HCT116 (cell line): ENCODE results near the gene CD84. TPM values are rescaled to one million over a fixed set of nuclear protein-coding genes. Genes with fewer than 3 reads are reported as not detected.
"Not testable (repeated sequence)": the region's sequence is repeated elsewhere in the genome, so short reads cannot be mapped to it uniquely, and the experiment has no call there.

Experiments used
- ATAC-seq: fragments of 200-7000 bp; cut with Tn5 transposase; 2 replicates; pipeline ENCODE4 v1.9.1; 2020; ENCODE audit warnings: mild to moderate bottlenecking, moderate library complexity
- BruUV-seq: library from RNA; stranded (reverse); fragments of 400-500 nt; replicated peaks from 2 replicates; lab custom pipeline; 2021; lab: Mats Ljungman, UMichigan
- CTCF ChIA-PET: fragments of 300-600 bp; sonication (Branson Sonifier 250); formaldehyde crosslinking; loops from one replicate; lab custom pipeline; 2021; ENCODE audit warnings: antibody characterized with exemption; lab: Charles Lee
- POLR2A ChIA-PET: fragments of 300-600, 350-600 bp; sonication (Branson Sonifier 250); formaldehyde crosslinking; loops from one replicate; lab custom pipeline; 2021; ENCODE audit warnings: antibody characterized with exemption; lab: Charles Lee
- RAD21 ChIA-PET, 2 experiments: fragments of 300-600 bp; sonication (Branson Sonifier 250); formaldehyde crosslinking; loops; one replicate each; lab custom pipeline; 2023; ENCODE audit warnings: low total read pairs in 2 of 2; ENCODE audit not compliant: uncharacterized antibody in 2 of 2, unreplicated experiment in 2 of 2, low non-redundant PET in 1 of 2; lab: Charles Lee
- DNase-seq: peaks from one replicate; pipeline ENCODE4 v3.0.0-alpha.2; 2010; ENCODE audit warnings: low read depth, low spot score
- H2AFZ ChIP-seq: fragments of 200-600 bp; shearing (Covaris generic), sonication (generic); 2 replicates; pipeline ENCODE4 v1.6.1; 2017; ENCODE audit warnings: low read depth, mixed run types, mixed read lengths, antibody characterized with exemption, low read length; ENCODE audit not compliant: poor library complexity, severe bottlenecking
- H3K27ac ChIP-seq: 2 replicates; pipeline ENCODE4 v1.5.1; 2012; ENCODE audit warnings: low read depth, low read length
- H3K27me3 ChIP-seq: fragments of 200-600 bp; sonication (generic); 2 replicates; pipeline ENCODE4 v1.6.1; 2016; ENCODE audit warnings: mixed run types, low read length, mixed read lengths; ENCODE audit not compliant: insufficient read depth
- H3K36me3 ChIP-seq, 2 experiments: fragments of 200-500 bp in 1 of 2; fragments of 200-600 bp in 1 of 2; sonication (Bioruptor generic) in 1 of 2; sonication (generic) in 1 of 2; 2 replicates each; pipeline versions ENCODE4 v1.5.1 to v1.6.1; 2014 to 2016; ENCODE audit warnings: low read length in 2 of 2, inconsistent platforms in 1 of 2, mixed read lengths in 1 of 2, mixed run types in 1 of 2; ENCODE audit not compliant: insufficient read depth in 2 of 2, control insufficient read depth in 1 of 2
- H3K4me1 ChIP-seq, 2 experiments: fragments of 200-600 bp in 1 of 2; sonication (generic) in 1 of 2; 2 replicates each; pipeline versions ENCODE4 v1.5.1 to v1.6.1; 2012 to 2017; ENCODE audit warnings: low read length in 2 of 2, inconsistent platforms in 1 of 2, mild to moderate bottlenecking in 1 of 2, mixed read lengths in 1 of 2, mixed run types in 1 of 2, moderate library complexity in 1 of 2; ENCODE audit not compliant: insufficient read depth in 2 of 2, control insufficient read depth in 1 of 2
- H3K4me2 ChIP-seq: fragments of 200-600 bp; sonication (generic); 2 replicates; pipeline ENCODE4 v1.6.1; 2017; ENCODE audit warnings: mixed run types, low read length, mixed read lengths
- H3K4me3 ChIP-seq, 2 experiments: fragments of 200-600 bp in 1 of 2; sonication (generic) in 1 of 2; replicated peaks in 1 of 2; 2 replicates each; pipeline ENCODE4 v1.5.1; 2011 to 2016; ENCODE audit warnings: low read length in 2 of 2, control low read depth in 1 of 2, low read depth in 1 of 2, mild to moderate bottlenecking in 1 of 2, mixed read lengths in 1 of 2, mixed run types in 1 of 2
- H3K79me2 ChIP-seq: fragments of 200-600 bp; sonication (generic); 2 replicates; pipeline ENCODE4 v1.6.1; 2017; ENCODE audit warnings: mild to moderate bottlenecking, mixed run types, low read length, moderate library complexity, mixed read lengths; ENCODE audit not compliant: insufficient read depth
- H3K9ac ChIP-seq: fragments of 200-600 bp; sonication (generic); 2 replicates; pipeline ENCODE4 v1.6.1; 2016; ENCODE audit warnings: low read length, mixed read lengths
- H3K9me2 ChIP-seq: fragments of 200-600 bp; sonication (generic), shearing (Covaris generic); 2 replicates; pipeline ENCODE4 v1.6.1; 2017; ENCODE audit warnings: mixed run types, mild to moderate bottlenecking, moderate library complexity; ENCODE audit not compliant: insufficient read depth
- H3K9me3 ChIP-seq, 2 experiments: fragments of 200-500 bp in 1 of 2; fragments of 200-600 bp in 1 of 2; sonication (Bioruptor generic) in 1 of 2; sonication (generic) in 1 of 2; 2 replicates each; pipeline ENCODE4 v1.6.1; 2014 to 2017; ENCODE audit warnings: low read length in 2 of 2, mixed read lengths in 2 of 2, inconsistent platforms in 1 of 2, low read depth in 1 of 2, mild to moderate bottlenecking in 1 of 2, mixed run types in 1 of 2, moderate library complexity in 1 of 2; ENCODE audit not compliant: control insufficient read depth in 1 of 2, insufficient read depth in 1 of 2
- H4K20me1 ChIP-seq: fragments of 200-600 bp; sonication (generic), shearing (Covaris generic); 2 replicates; pipeline ENCODE4 v1.6.1; 2017; ENCODE audit warnings: mixed run types, mild to moderate bottlenecking, moderate library complexity; ENCODE audit not compliant: insufficient read depth
- CBX3 ChIP-seq: IDR thresholded peaks from 2 replicates; pipeline ENCODE4 v1.6.1; 2012; ENCODE audit warnings: low read depth
- CEBPB ChIP-seq: IDR thresholded peaks from 2 replicates; pipeline ENCODE4 v1.6.1; 2012; ENCODE audit warnings: low read depth
- EGR1 ChIP-seq: IDR thresholded peaks from 2 replicates; pipeline ENCODE4 v1.6.1; 2012; ENCODE audit warnings: low read depth
- ELF1 ChIP-seq: IDR thresholded peaks from 2 replicates; pipeline ENCODE4 v1.6.1; 2012; ENCODE audit warnings: low read depth, borderline replicate concordance
- EZH2 ChIP-seq: fragments of 200-600 bp; sonication (generic); IDR thresholded peaks from 2 replicates; pipeline ENCODE4 v1.6.1; 2017; ENCODE audit warnings: antibody characterized with exemption, mixed run types
- EZH2phosphoT487 ChIP-seq: fragments of 200-600 bp; IDR thresholded peaks from 2 replicates; pipeline ENCODE4 v1.6.1; 2018; ENCODE audit warnings: antibody characterized with exemption, borderline replicate concordance
- FOSL1 ChIP-seq: IDR thresholded peaks from 2 replicates; pipeline ENCODE4 v1.6.1; 2012; ENCODE audit warnings: low read depth
- JUND ChIP-seq: IDR thresholded peaks from 2 replicates; pipeline ENCODE4 v1.6.1; 2012
- MAX ChIP-seq: IDR thresholded peaks from 2 replicates; pipeline ENCODE4 v1.6.1; 2012
- POLR2A ChIP-seq: IDR thresholded peaks from 2 replicates; pipeline ENCODE4 v1.7.0; 2011; ENCODE audit warnings: borderline replicate concordance; ENCODE audit not compliant: insufficient read depth, insufficient read length; ENCODE audit errors: extremely low read depth
- POLR2AphosphoS5 ChIP-seq: IDR thresholded peaks from 2 replicates; pipeline ENCODE4 v1.6.1; 2011; ENCODE audit warnings: mild to moderate bottlenecking, low read depth, low read length, moderate library complexity
- RAD21 ChIP-seq: IDR thresholded peaks from 2 replicates; pipeline ENCODE4 v1.6.1; 2012; ENCODE audit warnings: low read depth, mild to moderate bottlenecking
- SIN3A ChIP-seq: IDR thresholded peaks from 2 replicates; pipeline ENCODE4 v1.6.1; 2012; ENCODE audit warnings: low read depth
- TCF7L2 ChIP-seq: IDR thresholded peaks from 2 replicates; pipeline ENCODE4 v1.7.0; 2011; ENCODE audit warnings: borderline replicate concordance, inconsistent platforms; ENCODE audit not compliant: insufficient read depth, insufficient read length; ENCODE audit errors: extremely low read depth
- YY1 ChIP-seq: IDR thresholded peaks from 2 replicates; pipeline ENCODE4 v1.6.1; 2011; ENCODE audit warnings: low read length, low read depth, moderate library complexity, mild to moderate bottlenecking; ENCODE audit not compliant: insufficient replicate concordance; ENCODE audit errors: extremely low read depth
- ZFX ChIP-seq: fragments of 450-650 bp; IDR thresholded peaks from 2 replicates; pipeline ENCODE4 v1.6.1; 2017
- ZNF274 ChIP-seq: fragments of 200-500 bp; sonication (Bioruptor generic); IDR thresholded peaks from 2 replicates; pipeline ENCODE4 v1.6.1; 2014; ENCODE audit warnings: mild to moderate bottlenecking, low read depth, low read length, inconsistent platforms
- intact Hi-C: fragments of 100-400 bp; cut with micrococcal nuclease; formaldehyde crosslinking; loops from 2 replicates; pipeline ENCODE4 v1.10.0; 2022
- total RNA-seq: library from RNA; stranded (reverse); gene quantifications from one replicate; pipeline ENCODE4 v1.2.1, GENCODE V29; 2021; ENCODE audit not compliant: unreplicated experiment
- TF ChIP-seq, protein P1 (sequence below): IDR thresholded peaks from 2 replicates; pipeline ENCODE4 v1.6.1; 2012
- TF ChIP-seq, protein P2 (sequence below): IDR thresholded peaks from 2 replicates; pipeline ENCODE4 v1.6.1; 2012; ENCODE audit warnings: low read depth

CD84 gene
- total RNA-seq, 1 experiment from 2014 or later, result 0.02 TPM

GRCh38 chr1:160628799-160629263 lies 49.5 kb upstream of the CD84 start:
- ChIA-PET RAD21 (no interaction called here), POLR2A (no interaction called here), CTCF (no interaction called here)
- no peaks in the 10 kb centered on the region for H3K9me2 ChIP-seq
- no TSS peak for BruUV-seq
- H3K4me1 ChIP-seq, result no peaks in the 10 kb centered on the region
- DNase-seq (no peak), ATAC-seq (no peak)
- H3K79me2 ChIP-seq, result no peaks in the 10 kb centered on the region
- H3K27ac ChIP-seq, result no peak overlapping the region
- H4K20me1 ChIP-seq, result no peaks in the 10 kb centered on the region
- H2AFZ ChIP-seq, result no peak overlapping the region
- H3K9ac ChIP-seq, result no peak overlapping the region
- no peak overlapping the region for H3K4me2 ChIP-seq
- H3K36me3 ChIP-seq, result no peaks in the 10 kb centered on the region
- no peaks in the 10 kb centered on the region for H3K27me3 ChIP-seq
- intact Hi-C loops, result no loop called here
- no peak overlapping the region for H3K4me3 ChIP-seq
- no peaks in the 10 kb centered on the region for H3K9me3 ChIP-seq
- TF ChIP-seq SIN3A (no peak), EZH2phosphoT487 (no peak), ELF1 (no peak), CEBPB (no peak), ZFX (no peak), POLR2A (no peak), RAD21 (no peak), FOSL1 (no peak), MAX (no peak), TCF7L2 (no peak), CBX3 (no peak), YY1 (no peak), EGR1 (no peak), EZH2 (no peak), POLR2AphosphoS5 (no peak), JUND (no peak), ZNF274 (no peak)
- TF ChIP-seq, protein P1, sequence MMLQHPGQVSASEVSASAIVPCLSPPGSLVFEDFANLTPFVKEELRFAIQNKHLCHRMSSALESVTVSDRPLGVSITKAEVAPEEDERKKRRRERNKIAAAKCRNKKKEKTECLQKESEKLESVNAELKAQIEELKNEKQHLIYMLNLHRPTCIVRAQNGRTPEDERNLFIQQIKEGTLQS, result no peak
- TF ChIP-seq, protein P2, sequence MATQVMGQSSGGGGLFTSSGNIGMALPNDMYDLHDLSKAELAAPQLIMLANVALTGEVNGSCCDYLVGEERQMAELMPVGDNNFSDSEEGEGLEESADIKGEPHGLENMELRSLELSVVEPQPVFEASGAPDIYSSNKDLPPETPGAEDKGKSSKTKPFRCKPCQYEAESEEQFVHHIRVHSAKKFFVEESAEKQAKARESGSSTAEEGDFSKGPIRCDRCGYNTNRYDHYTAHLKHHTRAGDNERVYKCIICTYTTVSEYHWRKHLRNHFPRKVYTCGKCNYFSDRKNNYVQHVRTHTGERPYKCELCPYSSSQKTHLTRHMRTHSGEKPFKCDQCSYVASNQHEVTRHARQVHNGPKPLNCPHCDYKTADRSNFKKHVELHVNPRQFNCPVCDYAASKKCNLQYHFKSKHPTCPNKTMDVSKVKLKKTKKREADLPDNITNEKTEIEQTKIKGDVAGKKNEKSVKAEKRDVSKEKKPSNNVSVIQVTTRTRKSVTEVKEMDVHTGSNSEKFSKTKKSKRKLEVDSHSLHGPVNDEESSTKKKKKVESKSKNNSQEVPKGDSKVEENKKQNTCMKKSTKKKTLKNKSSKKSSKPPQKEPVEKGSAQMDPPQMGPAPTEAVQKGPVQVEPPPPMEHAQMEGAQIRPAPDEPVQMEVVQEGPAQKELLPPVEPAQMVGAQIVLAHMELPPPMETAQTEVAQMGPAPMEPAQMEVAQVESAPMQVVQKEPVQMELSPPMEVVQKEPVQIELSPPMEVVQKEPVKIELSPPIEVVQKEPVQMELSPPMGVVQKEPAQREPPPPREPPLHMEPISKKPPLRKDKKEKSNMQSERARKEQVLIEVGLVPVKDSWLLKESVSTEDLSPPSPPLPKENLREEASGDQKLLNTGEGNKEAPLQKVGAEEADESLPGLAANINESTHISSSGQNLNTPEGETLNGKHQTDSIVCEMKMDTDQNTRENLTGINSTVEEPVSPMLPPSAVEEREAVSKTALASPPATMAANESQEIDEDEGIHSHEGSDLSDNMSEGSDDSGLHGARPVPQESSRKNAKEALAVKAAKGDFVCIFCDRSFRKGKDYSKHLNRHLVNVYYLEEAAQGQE, result no peak

DNA sequence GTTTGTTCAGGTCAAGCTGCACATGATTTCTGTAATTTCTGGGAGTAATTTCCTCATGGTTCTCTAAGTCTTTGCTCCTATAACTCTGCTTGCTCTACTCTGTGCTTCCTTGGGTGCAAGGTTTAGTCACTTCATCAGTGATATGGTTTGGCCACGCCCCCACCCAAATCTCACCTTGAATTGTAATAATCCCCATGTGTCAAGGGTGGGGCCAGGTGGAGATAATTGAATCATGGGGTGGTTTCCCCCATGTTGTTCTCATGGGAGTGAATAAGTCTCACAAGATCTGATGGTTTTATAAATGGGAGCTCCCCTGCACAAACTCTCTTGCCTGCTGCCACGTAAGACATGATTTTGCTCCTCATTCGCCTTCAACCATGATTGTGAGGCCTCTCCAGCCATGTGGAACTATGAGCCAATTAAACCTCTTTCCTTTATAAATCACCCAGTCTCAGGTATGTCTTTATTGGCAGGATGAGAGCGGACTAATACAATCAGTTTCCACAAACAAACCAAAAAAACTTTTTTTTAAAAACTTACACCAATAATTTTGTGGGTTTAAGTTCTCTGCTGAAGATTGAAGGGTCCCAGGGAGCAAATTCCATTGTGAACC lies 48.5 kb upstream of the CD84 start:
- RAD21 ChIA-PET, H2AFZ ChIP-seq, intact Hi-C loops, ATAC-seq, H3K36me3 ChIP-seq, H3K9ac ChIP-seq, H3K9me2 ChIP-seq, H3K4me1 ChIP-seq, H3K4me2 ChIP-seq, H3K27me3 ChIP-seq, H3K79me2 ChIP-seq, H3K9me3 ChIP-seq, H4K20me1 ChIP-seq, POLR2A ChIA-PET, CTCF ChIA-PET, H3K27ac ChIP-seq, DNase-seq, H3K4me3 ChIP-seq, BruUV-seq: not testable (repeated sequence)
